Esophagus muscularis mucosa (tissue), 2 donors: Measurements from ENCODE around the gene DHX16.

Source experiments
- POLR2A ChIP-seq: fragments of 450-650 bp; IDR thresholded peaks from one replicate; pipeline ENCODE4 v1.6.1; 2017; ENCODE audit warnings: antibody characterized with exemption, moderate library complexity, mild to moderate bottlenecking, low read depth
- POLR2AphosphoS5 ChIP-seq, 2 donors: sonication (generic); formaldehyde crosslinking; IDR thresholded peaks; one replicate each; pipeline ENCODE4 v1.6.1; 2017; ENCODE audit warnings: antibody characterized with exemption in 2 of 2

- no peak for TF ChIP-seq POLR2AphosphoS5 (IDR thresholded peaks at IDR 0.05)
- no peak for TF ChIP-seq POLR2A
These were observed 17.7 kb downstream of the DHX16 start for GRCh38 chr6:30654798-30655742.
